NCI-H146 treated with DMSO at 0.1 percent for 48 hours (cell line): Measurements from ENCODE around the gene AKAP1.

Experiments
- DNase-seq: peaks from one replicate; lab custom pipeline; 2025; ENCODE audit not compliant: unreplicated experiment; lab: John Stamatoyannopoulos, UW

AKAP1 gene

DNA sequence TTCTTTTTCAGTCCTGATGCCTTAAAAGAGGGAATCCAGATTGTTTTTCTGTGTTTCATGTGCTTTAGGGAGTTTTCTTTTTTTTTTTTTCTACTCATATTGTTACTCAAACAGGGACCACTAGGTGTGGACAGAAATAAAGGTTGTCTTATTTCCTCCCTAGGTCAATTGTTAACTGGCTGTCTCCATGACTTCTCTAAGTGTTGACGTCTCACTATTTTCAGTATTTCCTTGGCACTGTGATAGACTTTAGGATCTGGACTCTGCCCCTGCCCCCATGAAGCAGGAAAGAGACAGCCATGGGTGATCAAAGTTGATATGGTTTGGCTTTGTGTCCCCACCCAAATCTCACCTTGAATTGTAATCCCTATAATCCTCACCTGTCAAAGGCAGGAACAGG, 73.7 kb downstream of the AKAP1 start:
- no peak for DNase-seq

DNA sequence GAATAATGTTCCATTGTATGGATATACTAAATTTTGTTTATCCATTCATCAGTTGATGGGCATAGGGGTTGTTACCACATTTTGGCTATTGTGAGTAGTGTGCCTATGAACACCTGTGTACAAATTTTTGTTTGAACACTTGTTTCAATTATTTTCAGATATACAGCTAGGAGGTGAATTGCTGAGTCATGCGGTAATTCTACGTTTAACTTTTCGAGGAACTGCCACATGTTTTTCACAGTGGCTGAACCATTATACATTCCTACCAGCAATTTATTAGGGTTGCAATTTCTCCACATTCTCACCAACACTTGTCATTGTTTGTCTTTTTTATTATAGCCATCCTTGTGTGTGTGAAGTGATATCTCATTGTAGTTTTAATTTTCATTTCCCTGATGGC, 75.6 kb downstream of the AKAP1 start:
- no peak for DNase-seq

DNA sequence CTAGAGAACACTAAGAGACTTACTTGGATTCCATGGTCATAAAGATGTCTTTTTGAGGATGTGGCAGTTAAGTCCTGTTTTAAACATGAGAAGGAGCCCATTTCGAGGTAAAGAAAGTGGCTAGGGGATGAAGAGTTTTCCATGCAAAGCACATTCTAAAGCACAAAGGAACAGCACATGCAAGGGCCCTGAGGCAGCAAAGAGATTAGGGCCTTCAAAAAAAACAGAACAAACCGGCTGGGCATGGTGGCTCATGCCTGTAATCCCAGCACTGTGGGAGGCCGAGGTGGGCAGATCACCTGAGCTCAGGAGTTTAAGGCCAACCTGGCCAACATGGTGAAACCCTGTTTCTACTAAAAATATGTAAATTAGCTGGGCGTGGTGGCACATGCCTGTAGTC, 79.8 kb downstream of the AKAP1 start:
- no peak for DNase-seq

DNA sequence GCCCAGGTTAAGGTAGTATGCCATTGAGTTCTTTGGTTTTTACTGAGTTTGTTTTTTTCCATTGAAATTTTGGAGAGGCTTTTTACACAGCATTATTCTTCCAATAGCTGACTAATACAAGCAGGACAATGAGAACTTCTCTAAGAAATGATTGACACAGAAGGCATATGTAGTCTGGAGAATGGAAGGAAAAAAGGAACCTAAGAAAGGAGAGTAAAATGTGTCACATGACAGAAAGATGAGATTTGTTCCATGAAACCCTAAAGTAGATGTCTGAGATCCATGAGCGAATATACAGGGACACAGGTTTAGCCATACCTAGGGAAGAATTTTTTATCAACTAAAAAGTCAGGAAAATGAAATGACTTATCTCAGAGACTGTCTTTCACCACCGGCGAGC, 80.7 kb downstream of the AKAP1 start:
- no peak for DNase-seq

DNA sequence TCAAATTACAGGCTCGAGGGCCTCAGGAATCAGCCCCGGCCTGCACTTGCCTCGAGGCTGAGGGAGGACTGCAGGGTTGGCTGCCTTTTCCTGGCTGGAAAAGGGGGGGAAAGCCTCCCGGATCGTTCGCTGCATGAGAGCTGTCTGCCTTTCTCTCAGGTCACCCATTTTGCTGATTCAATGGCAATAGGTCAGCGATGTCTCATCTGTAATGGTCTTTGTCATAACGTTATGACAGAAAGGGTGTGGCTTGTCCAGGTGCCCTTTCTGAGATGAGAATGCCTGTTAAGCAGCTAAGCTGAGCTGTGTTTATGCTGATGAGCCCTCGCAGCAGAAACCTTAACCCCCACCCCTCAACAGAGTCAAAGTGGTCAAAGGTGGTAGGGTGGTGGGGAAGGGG, 81.8 kb downstream of the AKAP1 start:
- DNase-seq = no peak

DNA sequence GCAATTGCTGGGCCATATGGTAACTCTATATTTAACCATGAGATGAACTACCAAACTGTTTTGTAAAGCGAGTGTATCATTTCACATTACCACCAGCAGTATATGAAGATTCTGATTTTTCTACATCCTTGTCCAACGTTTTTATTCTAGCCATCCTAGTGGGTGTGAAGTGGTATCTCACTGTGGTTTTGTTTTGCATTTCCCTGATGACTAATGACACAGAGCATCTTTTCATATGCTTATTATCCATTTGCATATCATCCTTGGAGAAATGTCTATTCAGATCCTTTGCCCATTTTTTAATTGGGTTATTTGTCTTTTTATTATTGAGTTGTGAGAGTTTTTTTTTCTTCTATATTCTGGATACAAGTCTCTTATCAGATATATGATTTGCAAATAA, 83.6 kb downstream of the AKAP1 start:
- DNase-seq = no peak

DNA sequence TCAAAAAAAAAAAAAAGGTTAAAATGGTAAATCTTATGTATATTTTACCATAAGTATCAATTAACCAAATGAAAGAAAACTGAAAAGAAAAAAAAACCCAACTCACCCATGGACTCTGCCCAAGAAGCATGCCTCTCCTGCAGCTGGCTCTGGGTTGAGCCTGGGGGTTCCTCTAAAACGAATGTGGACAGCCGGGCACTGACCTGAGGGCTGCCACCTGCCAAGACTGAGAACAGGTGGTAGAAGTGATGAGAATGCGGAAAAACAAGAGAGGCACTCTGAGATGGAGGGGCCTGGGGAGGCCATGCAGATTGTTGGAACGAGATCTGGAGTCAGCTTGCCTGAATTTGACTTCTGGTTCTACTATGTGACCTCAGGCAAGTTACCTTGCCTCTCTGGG, 85.8 kb downstream of the AKAP1 start:
- no peak for DNase-seq
